Activated naive CD8-positive, alpha-beta T cell (primary cell): ENCODE results near the gene FKBP15.
"Not testable (repeated sequence)": the region's sequence is repeated elsewhere in the genome, so short reads cannot be mapped to it uniquely, and the experiment has no call there.

Experiments
- H3K27ac Mint-ChIP-seq: one replicate; pipeline ENCODE4 v1.8.0; 2021; ENCODE audit warnings: mixed read lengths
- H3K27me3 Mint-ChIP-seq: one replicate; pipeline ENCODE4 v1.8.0; 2021; ENCODE audit warnings: mixed read lengths
- H3K36me3 Mint-ChIP-seq: one replicate; pipeline ENCODE4 v1.8.0; 2021; ENCODE audit warnings: mixed read lengths
- H3K4me1 Mint-ChIP-seq: one replicate; pipeline ENCODE4 v1.8.0; 2021; ENCODE audit warnings: low read depth, mixed read lengths
- H3K4me3 Mint-ChIP-seq: one replicate; pipeline ENCODE4 v1.8.0; 2021; ENCODE audit warnings: mild to moderate bottlenecking, mixed read lengths
- H3K9me3 Mint-ChIP-seq: one replicate; pipeline ENCODE4 v1.8.0; 2021; ENCODE audit warnings: low read depth, mixed read lengths

FKBP15 gene, protein sequence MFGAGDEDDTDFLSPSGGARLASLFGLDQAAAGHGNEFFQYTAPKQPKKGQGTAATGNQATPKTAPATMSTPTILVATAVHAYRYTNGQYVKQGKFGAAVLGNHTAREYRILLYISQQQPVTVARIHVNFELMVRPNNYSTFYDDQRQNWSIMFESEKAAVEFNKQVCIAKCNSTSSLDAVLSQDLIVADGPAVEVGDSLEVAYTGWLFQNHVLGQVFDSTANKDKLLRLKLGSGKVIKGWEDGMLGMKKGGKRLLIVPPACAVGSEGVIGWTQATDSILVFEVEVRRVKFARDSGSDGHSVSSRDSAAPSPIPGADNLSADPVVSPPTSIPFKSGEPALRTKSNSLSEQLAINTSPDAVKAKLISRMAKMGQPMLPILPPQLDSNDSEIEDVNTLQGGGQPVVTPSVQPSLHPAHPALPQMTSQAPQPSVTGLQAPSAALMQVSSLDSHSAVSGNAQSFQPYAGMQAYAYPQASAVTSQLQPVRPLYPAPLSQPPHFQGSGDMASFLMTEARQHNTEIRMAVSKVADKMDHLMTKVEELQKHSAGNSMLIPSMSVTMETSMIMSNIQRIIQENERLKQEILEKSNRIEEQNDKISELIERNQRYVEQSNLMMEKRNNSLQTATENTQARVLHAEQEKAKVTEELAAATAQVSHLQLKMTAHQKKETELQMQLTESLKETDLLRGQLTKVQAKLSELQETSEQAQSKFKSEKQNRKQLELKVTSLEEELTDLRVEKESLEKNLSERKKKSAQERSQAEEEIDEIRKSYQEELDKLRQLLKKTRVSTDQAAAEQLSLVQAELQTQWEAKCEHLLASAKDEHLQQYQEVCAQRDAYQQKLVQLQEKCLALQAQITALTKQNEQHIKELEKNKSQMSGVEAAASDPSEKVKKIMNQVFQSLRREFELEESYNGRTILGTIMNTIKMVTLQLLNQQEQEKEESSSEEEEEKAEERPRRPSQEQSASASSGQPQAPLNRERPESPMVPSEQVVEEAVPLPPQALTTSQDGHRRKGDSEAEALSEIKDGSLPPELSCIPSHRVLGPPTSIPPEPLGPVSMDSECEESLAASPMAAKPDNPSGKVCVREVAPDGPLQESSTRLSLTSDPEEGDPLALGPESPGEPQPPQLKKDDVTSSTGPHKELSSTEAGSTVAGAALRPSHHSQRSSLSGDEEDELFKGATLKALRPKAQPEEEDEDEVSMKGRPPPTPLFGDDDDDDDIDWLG

DNA sequence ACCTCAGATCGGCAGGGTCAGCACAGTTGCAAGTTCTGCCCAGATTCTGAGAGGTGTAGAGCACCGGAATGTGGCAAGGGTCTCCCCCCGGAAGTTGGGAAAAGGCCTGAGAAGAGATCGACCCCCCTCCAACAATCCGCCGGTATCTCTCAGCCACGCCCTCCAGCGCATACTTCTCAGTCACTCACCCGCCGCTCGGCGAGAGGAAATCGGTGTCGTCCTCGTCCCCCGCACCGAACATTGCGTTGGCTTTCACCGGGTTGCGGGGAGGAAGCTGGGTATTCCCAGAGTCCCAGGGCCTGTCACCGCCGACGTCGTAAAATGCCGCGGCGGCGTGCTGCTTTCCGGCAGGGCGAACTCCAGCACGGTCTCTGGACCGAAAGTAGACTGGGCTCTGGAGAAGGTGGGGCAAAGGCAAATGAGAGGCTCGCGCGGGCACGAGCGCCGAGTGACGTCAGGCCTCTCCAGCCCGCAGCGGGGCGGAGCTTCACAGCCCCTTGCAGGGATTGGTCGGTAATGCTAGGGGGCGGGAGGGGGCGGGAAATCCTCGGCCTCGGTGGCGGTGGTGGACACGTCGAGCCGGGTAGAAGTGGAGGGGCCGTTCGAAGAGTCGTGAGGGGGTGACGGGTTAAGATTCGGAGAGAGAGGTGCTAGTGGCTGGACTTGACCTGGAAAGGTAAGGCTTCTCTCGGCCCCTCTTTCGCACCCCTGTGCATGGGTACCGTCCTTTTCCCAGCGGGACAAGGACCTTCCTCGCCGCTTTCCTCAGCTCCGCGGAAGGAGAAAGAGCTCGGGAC is at the start of gene FKBP15, which contains the start of gene SLC31A1:
FKBP15 (minus strand) TSS at position 275 of the 797 bp plus-strand sequence; CDS start at position 241, 34 bp downstream.
SLC31A1 (plus strand) TSS at position 542 of the 797 bp plus-strand sequence. CDS start 34,605 bp downstream, outside the sequence.
- Mint-ChIP-seq H3K36me3 (peaks cover 2% of the 10 kb centered on the region), H3K27me3 (no peaks in the 10 kb centered on the region), H3K27ac (peak within 1 kb of the TSS; percentile 85), H3K4me1 (peaks cover 47% of the 10 kb centered on the region), H3K4me3 (peak within 1 kb of the TSS; percentile 93), H3K9me3 (no peaks in the 10 kb centered on the region)

DNA sequence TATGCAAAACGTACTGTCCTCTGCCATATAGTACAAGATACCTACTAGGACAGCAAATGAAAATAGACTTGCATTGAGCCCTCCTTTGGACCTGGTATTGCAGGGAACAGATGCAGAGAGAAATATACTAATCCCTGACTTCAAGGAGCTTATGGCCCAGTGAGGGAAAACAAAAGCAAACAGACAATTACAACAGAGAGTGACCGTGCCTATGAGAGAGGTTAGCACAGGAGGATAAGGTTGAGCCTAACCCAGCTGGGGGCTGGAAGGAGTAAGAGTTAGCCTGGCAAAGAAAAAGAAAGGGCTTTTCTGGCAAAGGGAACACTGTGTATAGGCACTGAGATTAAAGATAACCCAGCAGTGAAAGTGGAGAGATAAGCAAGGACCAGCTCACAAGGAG is 48.8 kb upstream of the FKBP15 start:
- no peaks in the 10 kb centered on the region for H3K27me3 Mint-ChIP-seq
- H3K4me3 Mint-ChIP-seq = no peak overlapping the region
- H3K27ac Mint-ChIP-seq = peak overlapping the region; percentile 36
- H3K4me1 Mint-ChIP-seq = peaks cover 21% of the 10 kb centered on the region
- no peaks in the 10 kb centered on the region for H3K9me3 Mint-ChIP-seq
- H3K36me3 Mint-ChIP-seq = peaks cover 3% of the 10 kb centered on the region

DNA sequence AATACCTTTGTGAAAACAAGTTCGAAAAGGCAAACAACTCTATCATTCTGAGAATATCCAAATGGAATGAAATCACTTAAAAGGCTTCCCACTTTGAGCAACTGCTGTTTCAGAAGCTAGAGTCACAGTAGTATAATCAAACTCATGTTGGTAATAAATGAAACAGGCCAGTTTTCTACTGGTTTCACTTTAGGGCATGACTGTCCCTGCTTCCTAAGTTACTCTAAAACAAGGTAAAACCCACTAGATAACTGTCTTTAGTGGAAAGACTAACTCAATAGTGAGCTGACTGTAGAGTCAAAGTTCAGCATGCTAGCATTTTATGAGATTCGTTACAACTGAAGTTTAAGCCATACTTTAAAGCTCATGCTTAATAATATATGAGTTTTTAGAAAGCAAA is 48.3 kb upstream of the FKBP15 start:
- H3K4me3 Mint-ChIP-seq = no peak overlapping the region
- H3K4me1 Mint-ChIP-seq = peaks cover 20% of the 10 kb centered on the region
- peak overlapping the region; percentile 36 for H3K27ac Mint-ChIP-seq
- H3K27me3 Mint-ChIP-seq = no peaks in the 10 kb centered on the region
- no peaks in the 10 kb centered on the region for H3K9me3 Mint-ChIP-seq
- H3K36me3 Mint-ChIP-seq = peaks cover 5% of the 10 kb centered on the region

DNA sequence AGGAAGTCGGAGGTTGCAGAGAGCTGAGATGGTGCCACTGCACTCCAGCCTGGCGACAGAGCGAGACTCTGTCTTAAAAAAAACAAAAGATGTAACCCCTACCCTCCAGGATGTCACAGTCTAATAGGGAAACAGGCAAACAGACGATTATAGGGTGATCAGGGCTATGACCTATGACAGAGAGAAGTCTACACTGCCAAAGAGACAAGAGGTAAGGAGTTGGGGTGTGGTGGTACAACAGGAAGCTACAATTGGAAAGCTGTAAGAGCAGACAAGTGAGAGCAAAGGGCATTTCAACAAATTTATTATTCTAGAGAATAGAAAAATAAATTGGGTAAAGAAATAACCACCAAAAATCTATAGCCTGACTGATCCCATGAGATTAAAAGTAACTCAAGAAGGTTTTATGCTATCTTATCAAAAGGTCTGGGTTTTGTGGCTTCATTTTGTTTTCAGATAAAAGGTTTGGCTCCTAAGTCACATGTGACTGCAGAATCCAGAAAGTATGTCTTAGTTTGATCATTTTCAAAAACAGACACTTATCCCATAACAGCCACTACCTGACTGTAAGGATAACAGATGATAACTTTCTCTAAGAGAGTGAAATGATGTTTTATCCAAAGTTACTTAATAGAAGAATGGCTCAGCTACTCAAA is 47.0 kb upstream of the FKBP15 start:
- H3K9me3 Mint-ChIP-seq = no peaks in the 10 kb centered on the region
- no peaks in the 10 kb centered on the region for H3K27me3 Mint-ChIP-seq
- no peak overlapping the region for H3K27ac Mint-ChIP-seq
- peaks cover 11% of the 10 kb centered on the region for H3K4me1 Mint-ChIP-seq
- no peak overlapping the region for H3K4me3 Mint-ChIP-seq
- peaks cover 5% of the 10 kb centered on the region for H3K36me3 Mint-ChIP-seq

DNA sequence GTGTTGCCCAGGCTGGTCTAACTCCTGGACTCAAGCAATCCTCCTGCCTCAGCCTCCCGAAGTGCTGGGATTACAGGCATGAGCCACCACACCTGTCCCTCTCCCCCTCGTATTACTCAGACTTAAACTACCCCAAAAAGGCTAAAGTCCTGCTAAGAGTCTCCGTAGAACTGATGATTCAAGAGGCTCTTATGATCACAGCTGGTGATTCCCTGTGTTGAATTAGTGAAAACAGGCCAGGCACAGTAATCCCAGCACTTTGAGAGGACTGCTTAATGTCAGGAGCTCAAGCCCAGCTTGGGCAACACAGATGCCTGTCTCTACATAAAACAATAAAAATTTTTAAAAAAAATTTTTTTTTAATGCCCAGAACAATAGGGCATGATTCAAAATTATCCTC is 45.1 kb upstream of the FKBP15 start:
- Mint-ChIP-seq H3K27ac (no peak overlapping the region), H3K9me3 (no peaks in the 10 kb centered on the region), H3K27me3 (no peaks in the 10 kb centered on the region)

DNA sequence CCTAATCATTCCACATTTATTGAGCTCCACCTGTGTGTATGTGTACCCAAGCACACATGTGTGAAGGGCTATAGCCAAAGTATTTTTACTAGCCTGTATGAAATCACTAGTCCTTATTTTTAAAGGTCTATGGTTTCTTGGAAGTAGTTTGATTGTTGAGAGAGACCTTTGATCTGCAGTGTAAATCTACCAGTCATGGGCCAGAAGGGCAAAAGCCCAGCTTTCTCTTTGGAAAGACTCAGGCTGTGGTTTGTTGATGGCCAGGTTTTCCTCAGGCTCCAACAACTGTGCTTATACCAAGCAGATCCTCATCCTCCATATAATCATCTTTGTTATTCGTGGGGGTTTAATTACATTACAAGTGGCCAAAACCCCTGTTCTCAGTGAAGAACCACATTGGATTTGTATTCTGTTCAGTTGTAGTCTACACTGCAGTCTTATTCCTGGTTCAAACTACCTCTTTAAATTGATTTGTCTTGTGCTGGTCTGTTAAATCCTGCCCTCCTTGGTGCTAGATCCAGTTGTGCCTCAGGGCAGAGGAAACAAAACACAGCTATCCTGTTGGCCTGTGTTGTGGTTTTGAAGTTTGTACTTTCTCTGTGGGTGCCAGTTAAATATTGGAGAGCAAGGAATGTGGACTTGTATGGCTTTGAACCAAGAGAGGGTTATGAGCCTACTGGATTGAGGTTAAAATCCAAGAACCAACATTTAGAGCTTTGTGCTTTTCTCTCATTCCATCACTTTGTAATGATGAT is 41.0 kb upstream of the FKBP15 start:
- Mint-ChIP-seq H3K27ac (no peak overlapping the region), H3K36me3 (peaks cover 21% of the 10 kb centered on the region), H3K4me1 (no peaks in the 10 kb centered on the region), H3K9me3 (no peaks in the 10 kb centered on the region), H3K4me3 (no peak overlapping the region), H3K27me3 (no peaks in the 10 kb centered on the region)

More for the DNA sequence above, 45.1 kb upstream of the FKBP15 start:
- peaks cover 11% of the 10 kb centered on the region for H3K4me1 Mint-ChIP-seq
- peaks cover 5% of the 10 kb centered on the region for H3K36me3 Mint-ChIP-seq
- H3K4me3 Mint-ChIP-seq = no peak overlapping the region

DNA sequence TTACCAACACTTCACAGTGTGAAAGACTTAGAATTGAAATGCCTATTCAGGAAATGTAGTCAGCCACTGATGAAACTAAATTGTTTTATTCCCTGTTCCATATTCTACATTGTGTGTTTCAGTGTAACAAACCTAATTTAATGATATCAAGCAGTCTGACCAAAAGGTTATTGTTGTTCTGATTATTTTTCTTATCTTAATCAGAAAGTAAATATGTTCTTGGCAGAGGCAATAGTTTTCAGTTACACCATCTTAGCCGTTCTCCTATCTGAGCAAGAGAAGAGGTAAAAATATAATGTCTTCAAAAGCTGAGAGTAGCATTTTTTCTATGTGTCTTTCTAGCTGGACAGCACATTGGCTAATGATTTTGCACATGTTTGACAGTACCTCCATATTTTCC is 37.2 kb upstream of the FKBP15 start:
- no peaks in the 10 kb centered on the region for H3K9me3 Mint-ChIP-seq
- H3K27ac Mint-ChIP-seq = no peak overlapping the region
- no peaks in the 10 kb centered on the region for H3K4me1 Mint-ChIP-seq
- H3K27me3 Mint-ChIP-seq = no peaks in the 10 kb centered on the region
- no peak overlapping the region for H3K4me3 Mint-ChIP-seq
- peaks cover 24% of the 10 kb centered on the region for H3K36me3 Mint-ChIP-seq

DNA sequence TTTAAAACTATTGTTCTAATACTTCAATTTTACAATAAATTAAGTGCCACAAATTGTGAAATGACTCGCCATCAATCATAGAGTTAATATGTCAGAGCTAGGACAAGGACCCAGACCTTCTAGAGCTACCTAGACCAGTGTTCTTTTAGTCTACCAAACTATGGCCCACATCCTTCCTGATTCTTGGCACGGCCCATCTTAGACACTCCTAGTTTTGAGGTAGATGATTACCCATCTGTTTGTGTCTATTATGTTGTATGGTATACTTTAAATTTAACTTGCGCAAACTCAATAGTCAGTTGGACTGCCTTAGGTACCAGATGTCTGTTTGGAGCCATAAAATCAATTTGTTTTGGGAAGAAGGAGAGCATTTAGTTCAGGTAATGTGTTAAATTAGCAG is 36.8 kb upstream of the FKBP15 start:
- Mint-ChIP-seq H3K27ac (no peak overlapping the region), H3K4me3 (no peak overlapping the region), H3K9me3 (no peaks in the 10 kb centered on the region), H3K36me3 (peaks cover 24% of the 10 kb centered on the region), H3K4me1 (no peaks in the 10 kb centered on the region), H3K27me3 (no peaks in the 10 kb centered on the region)

DNA sequence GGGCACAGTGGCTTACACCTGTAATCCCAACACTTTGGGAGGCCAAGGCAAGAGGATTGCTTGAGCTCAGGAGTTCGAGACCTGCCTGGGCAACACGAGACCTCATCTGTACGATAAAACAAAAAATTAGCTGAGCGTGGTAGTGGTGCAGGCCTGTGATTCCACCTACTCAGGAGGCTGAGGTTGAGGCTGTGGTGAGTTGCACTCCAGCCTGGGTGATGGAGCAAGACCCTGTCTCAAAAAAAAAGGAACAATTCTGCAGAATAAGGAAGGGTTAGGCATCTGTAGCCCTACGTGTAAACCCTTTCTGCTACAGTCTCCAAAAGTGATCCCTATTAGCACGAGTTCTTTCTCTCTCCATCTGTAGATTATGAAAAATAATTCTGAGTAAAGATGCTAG is 34.4 kb upstream of the FKBP15 start:
- Mint-ChIP-seq H3K36me3 (peaks cover 26% of the 10 kb centered on the region), H3K27ac (no peak overlapping the region), H3K27me3 (no peaks in the 10 kb centered on the region), H3K4me1 (no peaks in the 10 kb centered on the region), H3K9me3 (no peaks in the 10 kb centered on the region), H3K4me3 (no peak overlapping the region)

DNA sequence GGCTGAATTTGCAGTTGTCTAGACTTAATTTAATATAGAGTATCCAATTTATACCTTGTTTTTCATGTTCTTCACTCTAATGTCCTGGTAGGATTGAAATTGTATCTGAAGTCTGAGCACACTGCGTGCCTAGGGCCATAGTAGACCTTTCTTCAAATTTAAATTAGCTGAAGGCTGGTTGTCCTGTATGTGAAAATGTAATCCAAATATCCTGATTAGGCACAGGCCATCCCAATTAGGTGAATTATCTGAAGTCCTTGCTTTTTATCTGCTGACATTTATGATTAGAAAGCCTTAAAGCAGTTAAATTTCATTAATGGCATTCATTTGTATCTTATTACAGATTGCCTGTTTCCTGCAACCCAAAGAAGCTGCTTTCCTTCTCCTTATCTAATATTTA is 33.9 kb upstream of the FKBP15 start:
- H3K4me1 Mint-ChIP-seq = no peaks in the 10 kb centered on the region

DNA sequence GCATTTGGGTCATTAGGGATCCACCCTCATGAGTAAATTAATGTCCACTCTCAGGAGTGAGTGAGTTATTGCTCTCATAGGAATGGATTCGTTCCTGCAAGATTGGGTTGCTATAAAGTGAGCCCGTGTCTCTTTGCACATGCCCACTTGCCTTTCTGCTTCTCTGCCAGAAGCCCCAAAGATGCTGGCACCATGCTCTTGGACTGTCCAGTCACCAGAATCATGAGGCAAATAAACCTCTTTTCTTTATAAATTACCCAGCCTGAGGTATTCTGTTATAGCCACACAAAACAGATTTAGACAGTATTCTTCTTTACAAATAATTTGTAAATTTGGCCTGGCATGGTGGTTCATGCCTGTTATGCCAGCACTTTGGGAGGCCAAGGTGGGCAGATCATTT is 29.7 kb upstream of the FKBP15 start:
- Mint-ChIP-seq H3K27me3 (no peaks in the 10 kb centered on the region), H3K4me1 (no peaks in the 10 kb centered on the region), H3K9me3 (no peaks in the 10 kb centered on the region), H3K36me3 (peaks cover 10% of the 10 kb centered on the region), H3K27ac (no peak overlapping the region), H3K4me3 (no peak overlapping the region)

More for the DNA sequence above, 33.9 kb upstream of the FKBP15 start:
- Mint-ChIP-seq H3K27ac (no peak overlapping the region), H3K27me3 (no peaks in the 10 kb centered on the region), H3K9me3 (no peaks in the 10 kb centered on the region), H3K4me3 (no peak overlapping the region), H3K36me3 (peaks cover 22% of the 10 kb centered on the region)

DNA sequence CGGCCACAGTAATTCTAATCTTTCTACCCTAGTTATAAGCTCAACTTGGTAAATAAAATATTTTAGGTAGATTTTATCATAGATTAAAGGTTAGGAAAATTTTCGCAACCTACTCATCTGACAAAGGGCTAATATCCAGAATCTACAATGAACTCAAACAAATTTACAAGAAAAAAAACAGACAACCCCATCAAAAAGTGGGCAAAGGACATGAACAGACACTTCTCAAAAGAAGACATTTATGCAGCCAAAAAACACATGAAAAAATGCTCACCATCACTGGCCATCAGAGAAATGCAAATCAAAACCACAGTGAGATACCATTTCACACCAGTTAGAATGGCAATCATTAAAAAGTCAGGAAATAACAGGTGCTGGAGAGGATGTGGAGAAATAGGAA is 28.6 kb upstream of the FKBP15 start:
- H3K4me3 Mint-ChIP-seq, H3K9me3 Mint-ChIP-seq, H3K36me3 Mint-ChIP-seq, H3K27me3 Mint-ChIP-seq, H3K27ac Mint-ChIP-seq, H3K4me1 Mint-ChIP-seq: not testable (repeated sequence)

DNA sequence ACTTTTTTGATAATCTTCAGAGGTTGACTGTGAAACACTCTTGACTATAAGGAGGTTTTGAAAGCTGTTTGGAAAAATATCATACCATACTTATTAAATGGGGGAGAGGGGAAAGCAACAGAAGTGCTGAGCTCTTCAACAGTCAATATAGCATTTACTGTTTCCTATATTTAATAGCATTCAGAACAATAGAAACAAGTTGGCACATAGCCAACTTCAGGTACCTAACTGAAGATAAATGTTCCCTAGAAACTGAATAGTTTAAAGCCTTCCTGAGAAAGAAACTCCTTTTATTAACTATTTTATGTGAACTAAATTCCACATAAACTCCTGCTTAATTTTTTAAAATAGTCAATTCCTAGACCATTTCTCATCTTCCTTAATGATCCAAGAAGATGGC is 26.6 kb upstream of the FKBP15 start:
- H3K27ac Mint-ChIP-seq = no peak overlapping the region

More for the DNA sequence above, 26.6 kb upstream of the FKBP15 start:
- Mint-ChIP-seq H3K36me3 (peaks cover 7% of the 10 kb centered on the region), H3K4me3 (no peak overlapping the region), H3K4me1 (no peaks in the 10 kb centered on the region), H3K9me3 (no peaks in the 10 kb centered on the region), H3K27me3 (no peaks in the 10 kb centered on the region)
